ENCODE results near the gene TRAIP. TPM values are rescaled to one million over a fixed set of nuclear protein-coding genes. Genes with fewer than 3 reads are reported as not detected.

The TRAIP gene
- total RNA-seq, 2 donors from 2014 or later: 2.8 to 7.7 TPM

- WGBS: 1% methylated on average over 14 of the region's 71 CpGs
- no peaks in the 10 kb centered on the region for H3K9me3 ChIP-seq
- no peaks in the 10 kb centered on the region for H3K36me3 ChIP-seq
- intact Hi-C loops (cut with DNase I): loop anchor here (1.0 to 2.0 kb wide), 2 partner anchors 36 to 102 kb away; no protein-coding TSS in a partner anchor
- H3K4me1 ChIP-seq (replicated peaks): peaks cover 21% of the 10 kb centered on the region
- peak; percentile 89 for DNase-seq (ENCODE audit: low spot score)
- TF ChIP-seq POLR2AphosphoS5 (IDR thresholded peaks at IDR 0.05): peak; percentile 47
- TF ChIP-seq POLR2A (IDR thresholded peaks at IDR 0.05): peak; percentile 82
- TF ChIP-seq CTCF (IDR thresholded peaks at IDR 0.05): peak; percentile 73 to 96 (median 92)
- peak within 1 kb of the TSS; percentile 85 to 89 for H3K27ac ChIP-seq
- no peaks in the 10 kb centered on the region for H3K27me3 ChIP-seq (replicated peaks; ENCODE audit: insufficient read depth)
- H3K4me3 ChIP-seq: peak within 1 kb of the TSS; percentile 50 to 70
Observed at GRCh38 chr3:49802719-49803464, 53.5 kb downstream of the TRAIP start, which contains the start of gene INKA1. Gene INKA1 (plus strand): TSS chr3:49803261. CDS start chr3:49803393, 132 bp downstream.

GRCh38 chr3:49801160-49801559 is 55.2 kb downstream of the TRAIP start:
- no peak overlapping the region for H3K27ac ChIP-seq
- H3K9me3 ChIP-seq: no peaks in the 10 kb centered on the region
- DNase-seq (ENCODE audit: low spot score): no peak
- WGBS: 91% methylated on average over 2 of the region's 2 CpGs
- intact Hi-C loops (cut with DNase I): no loop called here
- TF ChIP-seq POLR2AphosphoS5 (IDR thresholded peaks at IDR 0.05): no peak
- TF ChIP-seq CTCF (IDR thresholded peaks at IDR 0.05): no peak
- no peak for TF ChIP-seq POLR2A (IDR thresholded peaks at IDR 0.05)
- no peaks in the 10 kb centered on the region for H3K27me3 ChIP-seq (replicated peaks; ENCODE audit: insufficient read depth)
- H3K36me3 ChIP-seq: no peaks in the 10 kb centered on the region
- H3K4me3 ChIP-seq: no peak overlapping the region
- H3K4me1 ChIP-seq (replicated peaks): peaks cover 19% of the 10 kb centered on the region

- intact Hi-C loops (cut with DNase I): no loop called here
Observed at GRCh38 chr3:49799761-49800160, 56.6 kb downstream of the TRAIP start, which contains the start of gene CDHR4. Gene CDHR4 (minus strand): TSS chr3:49799873. CDS start chr3:49799812, 61 bp downstream.

GRCh38 chr3:49799105-49799504 is 57.3 kb downstream of the TRAIP start:
- Histone ChIP-seq H3K4me1 (replicated peaks) (no peaks in the 10 kb centered on the region), H3K36me3 (no peaks in the 10 kb centered on the region), H3K27me3 (replicated peaks; ENCODE audit: insufficient read depth) (no peaks in the 10 kb centered on the region), H3K27ac (no peak overlapping the region), H3K9me3 (no peaks in the 10 kb centered on the region), H3K4me3 (no peak overlapping the region)
- TF ChIP-seq CTCF (IDR thresholded peaks at IDR 0.05): no peak
- TF ChIP-seq POLR2A (IDR thresholded peaks at IDR 0.05): no peak
- TF ChIP-seq POLR2AphosphoS5 (IDR thresholded peaks at IDR 0.05): no peak
- intact Hi-C loops (cut with DNase I): no loop called here
- DNase-seq (ENCODE audit: low spot score): no peak
- 85% methylated on average over 1 of the region's 1 CpG for WGBS

More at GRCh38 chr3:49799761-49800160, 56.6 kb downstream of the TRAIP start, which contains the start of gene CDHR4:
- Histone ChIP-seq H3K27ac (no peak within 1 kb of the TSS), H3K4me1 (replicated peaks) (peaks cover 5% of the 10 kb centered on the region), H3K36me3 (no peaks in the 10 kb centered on the region), H3K9me3 (no peaks in the 10 kb centered on the region), H3K4me3 (no peak within 1 kb of the TSS), H3K27me3 (replicated peaks; ENCODE audit: insufficient read depth) (no peaks in the 10 kb centered on the region)
- TF ChIP-seq POLR2AphosphoS5 (IDR thresholded peaks at IDR 0.05) (no peak), CTCF (IDR thresholded peaks at IDR 0.05) (no peak), POLR2A (IDR thresholded peaks at IDR 0.05) (no peak)
- 63% methylated on average over 4 of the region's 4 CpGs for WGBS
- no peak for DNase-seq (ENCODE audit: low spot score)

Data from prostate gland (tissue), 2 donors.